Ovary (tissue), 3 donors: Measurements from ENCODE around the gene AMIGO1.

ENCODE experiments used
- EP300 ChIP-seq: sonication (generic); formaldehyde crosslinking; IDR thresholded peaks from one replicate; pipeline ENCODE4 v1.6.1; 2017; ENCODE audit warnings: antibody characterized with exemption
- TF ChIP-seq, protein P1 (sequence below), 3 donors: fragments of 450-650 bp in 2 of 3; fragments of 200-600 bp in 1 of 3; IDR thresholded peaks; one replicate each; pipeline versions ENCODE4 v1.5.1 to v1.8.0; 2016 to 2022; ENCODE audit warnings: antibody characterized with exemption in 3 of 3, mild to moderate bottlenecking in 1 of 3
- donor health status: DM: no; HTN: no; CAD: no.

GRCh38 chr1:109468903-109469302, 40.6 kb downstream of the AMIGO1 start:
- TF ChIP-seq, protein P1, sequence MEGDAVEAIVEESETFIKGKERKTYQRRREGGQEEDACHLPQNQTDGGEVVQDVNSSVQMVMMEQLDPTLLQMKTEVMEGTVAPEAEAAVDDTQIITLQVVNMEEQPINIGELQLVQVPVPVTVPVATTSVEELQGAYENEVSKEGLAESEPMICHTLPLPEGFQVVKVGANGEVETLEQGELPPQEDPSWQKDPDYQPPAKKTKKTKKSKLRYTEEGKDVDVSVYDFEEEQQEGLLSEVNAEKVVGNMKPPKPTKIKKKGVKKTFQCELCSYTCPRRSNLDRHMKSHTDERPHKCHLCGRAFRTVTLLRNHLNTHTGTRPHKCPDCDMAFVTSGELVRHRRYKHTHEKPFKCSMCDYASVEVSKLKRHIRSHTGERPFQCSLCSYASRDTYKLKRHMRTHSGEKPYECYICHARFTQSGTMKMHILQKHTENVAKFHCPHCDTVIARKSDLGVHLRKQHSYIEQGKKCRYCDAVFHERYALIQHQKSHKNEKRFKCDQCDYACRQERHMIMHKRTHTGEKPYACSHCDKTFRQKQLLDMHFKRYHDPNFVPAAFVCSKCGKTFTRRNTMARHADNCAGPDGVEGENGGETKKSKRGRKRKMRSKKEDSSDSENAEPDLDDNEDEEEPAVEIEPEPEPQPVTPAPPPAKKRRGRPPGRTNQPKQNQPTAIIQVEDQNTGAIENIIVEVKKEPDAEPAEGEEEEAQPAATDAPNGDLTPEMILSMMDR (IDR thresholded peaks at IDR 0.05): no peak
- TF ChIP-seq EP300: no peak
